Thyroid gland (tissue), 4 donors: Measurements from ENCODE around the gene TBRG4. TPM values are rescaled to one million over a fixed set of nuclear protein-coding genes. Genes with fewer than 3 reads are reported as not detected.

Source experiments
- DNase-seq, 2 donors: peaks; one replicate each; pipeline ENCODE4 v3.0.0-alpha.2; 2019
- H3K27ac ChIP-seq, 3 donors: fragments of 200-600 bp; sonication (generic); 1 replicate in 2 of 3; 2 replicates in 1 of 3; pipeline ENCODE4 v1.5.1; 2016 to 2019; ENCODE audit warnings: mild to moderate bottlenecking in 1 of 3, moderate library complexity in 1 of 3
- H3K27me3 ChIP-seq: fragments of 200-600 bp; sonication (generic); one replicate; pipeline ENCODE4 v1.5.1; 2019
- H3K36me3 ChIP-seq, 2 donors: fragments of 200-600 bp; sonication (generic); one replicate each; pipeline ENCODE4 v1.5.1; 2016 to 2019
- H3K4me1 ChIP-seq, 2 donors: fragments of 200-600 bp; sonication (generic); one replicate each; pipeline ENCODE4 v1.5.1; 2017 to 2019
- H3K4me3 ChIP-seq, 3 donors: fragments of 200-600 bp; sonication (generic); replicated peaks in 1 of 3; 1 replicate in 2 of 3; 2 replicates in 1 of 3; pipeline ENCODE4 v1.5.1; 2016; ENCODE audit warnings: mild to moderate bottlenecking in 1 of 3
- H3K9me3 ChIP-seq: fragments of 200-600 bp; sonication (generic); one replicate; pipeline ENCODE4 v1.5.1; 2017
- POLR2A ChIP-seq, 2 donors: fragments of 450-650 bp; IDR thresholded peaks; one replicate each; pipeline ENCODE4 v1.6.1; 2017; ENCODE audit warnings: antibody characterized with exemption in 2 of 2, mild to moderate bottlenecking in 2 of 2, moderate library complexity in 1 of 2
- WGBS, 2 donors: methylation state at CpG; one replicate each; pipeline ENCODE4 v1.1.5; 2017; 5-methylcytosine and 5-hydroxymethylcytosine counted together
- intact Hi-C: fragments of 100-400 bp; cut with DNase I; formaldehyde crosslinking; loops from one replicate; pipeline ENCODE4 v1.15.1; 2023
- total RNA-seq, 4 donors: library from RNA; depleted of rRNA; stranded (reverse); fragments of >200 nt; gene quantifications; one replicate each; pipeline ENCODE4 v1.2.3, GENCODE V29; 2016
- TF ChIP-seq, protein P1 (sequence below), 6 experiments: fragments of 200-600 bp in 3 of 6; fragments of 450-650 bp in 3 of 6; sonication (generic) in 3 of 6; IDR thresholded peaks; one replicate each; pipeline ENCODE4 v1.5.1; 2016 to 2019; ENCODE audit warnings: antibody characterized with exemption in 6 of 6, mild to moderate bottlenecking in 2 of 6, inconsistent platforms in 1 of 6, moderate library complexity in 1 of 6

The TBRG4 gene
- 10 to 100 TPM; 40.0 to 57.6 (median 49.3) TPM for total RNA-seq

GRCh38 chr7:45111298-45112223 is at the start of gene TBRG4:
Gene TBRG4 (minus strand): TSS chr7:45111697. CDS start chr7:45109237, 2,460 bp downstream.
- Histone ChIP-seq H3K4me1 (peaks cover 5 to 15% of the 10 kb centered on the region in 2 donors), H3K27me3 (no peaks in the 10 kb centered on the region), H3K4me3 (peak within 1 kb of the TSS; percentile 29 to 62 (median 53)), H3K36me3 (peaks cover 22 to 24% of the 10 kb centered on the region in 2 donors), H3K9me3 (no peaks in the 10 kb centered on the region), H3K27ac (peak within 1 kb of the TSS; percentile 87 to 93 (median 90))
- 0 to 1% methylated on average over 39 to 64 of the region's 64 CpGs for WGBS, 2 donors
- TF ChIP-seq, protein P1, sequence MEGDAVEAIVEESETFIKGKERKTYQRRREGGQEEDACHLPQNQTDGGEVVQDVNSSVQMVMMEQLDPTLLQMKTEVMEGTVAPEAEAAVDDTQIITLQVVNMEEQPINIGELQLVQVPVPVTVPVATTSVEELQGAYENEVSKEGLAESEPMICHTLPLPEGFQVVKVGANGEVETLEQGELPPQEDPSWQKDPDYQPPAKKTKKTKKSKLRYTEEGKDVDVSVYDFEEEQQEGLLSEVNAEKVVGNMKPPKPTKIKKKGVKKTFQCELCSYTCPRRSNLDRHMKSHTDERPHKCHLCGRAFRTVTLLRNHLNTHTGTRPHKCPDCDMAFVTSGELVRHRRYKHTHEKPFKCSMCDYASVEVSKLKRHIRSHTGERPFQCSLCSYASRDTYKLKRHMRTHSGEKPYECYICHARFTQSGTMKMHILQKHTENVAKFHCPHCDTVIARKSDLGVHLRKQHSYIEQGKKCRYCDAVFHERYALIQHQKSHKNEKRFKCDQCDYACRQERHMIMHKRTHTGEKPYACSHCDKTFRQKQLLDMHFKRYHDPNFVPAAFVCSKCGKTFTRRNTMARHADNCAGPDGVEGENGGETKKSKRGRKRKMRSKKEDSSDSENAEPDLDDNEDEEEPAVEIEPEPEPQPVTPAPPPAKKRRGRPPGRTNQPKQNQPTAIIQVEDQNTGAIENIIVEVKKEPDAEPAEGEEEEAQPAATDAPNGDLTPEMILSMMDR (IDR thresholded peaks at IDR 0.05): peak in 5 of 6 experiments; percentile 26 to 46 (median 34)
- peak; percentile 27 to 90 for TF ChIP-seq POLR2A (IDR thresholded peaks at IDR 0.05)
- peak; percentile 94 to 96 for DNase-seq
- intact Hi-C loops: no loop called here

- WGBS, 2 donors: 75 to 88% methylated on average over 4 of the region's 4 CpGs
- TF ChIP-seq POLR2A (IDR thresholded peaks at IDR 0.05): no peak
- TF ChIP-seq, protein P1 (IDR thresholded peaks at IDR 0.05): no peak
- Histone ChIP-seq H3K27ac (peak overlapping the region in 1 of 3 donors; percentile 36), H3K36me3 (no peaks in the 10 kb centered on the region), H3K4me1 (peaks cover 0 to 7% of the 10 kb centered on the region in 2 donors), H3K9me3 (no peaks in the 10 kb centered on the region), H3K4me3 (no peak overlapping the region), H3K27me3 (no peaks in the 10 kb centered on the region)
- no peak for DNase-seq
- intact Hi-C loops: no loop called here
These were observed 49.6 kb upstream of the TBRG4 start for GRCh38 chr7:45161138-45161537.

- H3K36me3 ChIP-seq: no peaks in the 10 kb centered on the region
- intact Hi-C loops: no loop called here
- H3K9me3 ChIP-seq: no peaks in the 10 kb centered on the region
- no peak for DNase-seq
- H3K4me1 ChIP-seq: peaks cover 0 to 7% of the 10 kb centered on the region in 2 donors
- H3K4me3 ChIP-seq: no peak overlapping the region
- H3K27ac ChIP-seq: peak overlapping the region in 1 of 3 donors; percentile 36
- no peaks in the 10 kb centered on the region for H3K27me3 ChIP-seq
- no peak for TF ChIP-seq POLR2A (IDR thresholded peaks at IDR 0.05)
- TF ChIP-seq, protein P1 (IDR thresholded peaks at IDR 0.05): no peak
- 47 to 64% methylated on average over 10 of the region's 10 CpGs for WGBS, 2 donors
These were observed 49.0 kb upstream of the TBRG4 start for GRCh38 chr7:45160417-45160881.

GRCh38 chr7:45159296-45159695 is 47.8 kb upstream of the TBRG4 start:
- Histone ChIP-seq H3K4me3 (peak overlapping the region in 1 of 3 donors; percentile 14), H3K9me3 (no peaks in the 10 kb centered on the region), H3K27ac (peak overlapping the region in 1 of 3 donors; percentile 5), H3K4me1 (peaks cover 2 to 13% of the 10 kb centered on the region in 2 donors), H3K36me3 (no peaks in the 10 kb centered on the region), H3K27me3 (no peaks in the 10 kb centered on the region)
- no peak for DNase-seq
- intact Hi-C loops: loop anchor here (5.0 to 10.0 kb wide), 2 partner anchors 103 to 706 kb away; no protein-coding TSS in a partner anchor
- WGBS, 2 donors: 87 to 89% methylated on average over 4 of the region's 4 CpGs
- TF ChIP-seq POLR2A (IDR thresholded peaks at IDR 0.05): no peak
- TF ChIP-seq, protein P1 (IDR thresholded peaks at IDR 0.05): no peak
